Testis (tissue), 2 donors: ENCODE results near the gene TGM2.

ENCODE experiments used
- CTCF ChIP-seq, 3 experiments: fragments of 450-650 bp in 2 of 3; fragments of 200-600 bp in 1 of 3; sonication (generic) in 1 of 3; IDR thresholded peaks; one replicate each; pipeline ENCODE4 v1.5.1; 2016 to 2019; ENCODE audit warnings: antibody characterized with exemption in 3 of 3, mild to moderate bottlenecking in 2 of 3, moderate library complexity in 1 of 3
- POLR2A ChIP-seq: fragments of 450-650 bp; IDR thresholded peaks from one replicate; pipeline ENCODE4 v1.6.1; 2017; ENCODE audit warnings: antibody characterized with exemption, mild to moderate bottlenecking, moderate library complexity

GRCh38 chr20:38126932-38127621 is 38.0 kb downstream of the TGM2 start:
- no peak for TF ChIP-seq POLR2A
- TF ChIP-seq CTCF (IDR thresholded peaks at IDR 0.05): no peak
